SH-SY5Y (cell line): ENCODE measurements around the gene CDC5L.

ENCODE experiments used
- GATA2 ChIP-seq: IDR thresholded peaks from 2 replicates; pipeline ENCODE4 v1.6.1; 2011; ENCODE audit warnings: mild to moderate bottlenecking, low read depth, low read length
- GATA3 ChIP-seq: IDR thresholded peaks from 2 replicates; pipeline ENCODE4 v1.6.1; 2011; ENCODE audit warnings: low read depth, mild to moderate bottlenecking, low read length, moderate library complexity

GRCh38 chr6:44493132-44493531 lies 105.6 kb downstream of the CDC5L start:
- no peak for TF ChIP-seq GATA2
- TF ChIP-seq GATA3, result no peak
